ENCODE measurements around the gene MAL. TPM values are rescaled to one million over a fixed set of nuclear protein-coding genes. Genes with fewer than 3 reads are reported as not detected.

MAL gene
- total RNA-seq, 1 experiment from 2014 or later, result not detected

DNA sequence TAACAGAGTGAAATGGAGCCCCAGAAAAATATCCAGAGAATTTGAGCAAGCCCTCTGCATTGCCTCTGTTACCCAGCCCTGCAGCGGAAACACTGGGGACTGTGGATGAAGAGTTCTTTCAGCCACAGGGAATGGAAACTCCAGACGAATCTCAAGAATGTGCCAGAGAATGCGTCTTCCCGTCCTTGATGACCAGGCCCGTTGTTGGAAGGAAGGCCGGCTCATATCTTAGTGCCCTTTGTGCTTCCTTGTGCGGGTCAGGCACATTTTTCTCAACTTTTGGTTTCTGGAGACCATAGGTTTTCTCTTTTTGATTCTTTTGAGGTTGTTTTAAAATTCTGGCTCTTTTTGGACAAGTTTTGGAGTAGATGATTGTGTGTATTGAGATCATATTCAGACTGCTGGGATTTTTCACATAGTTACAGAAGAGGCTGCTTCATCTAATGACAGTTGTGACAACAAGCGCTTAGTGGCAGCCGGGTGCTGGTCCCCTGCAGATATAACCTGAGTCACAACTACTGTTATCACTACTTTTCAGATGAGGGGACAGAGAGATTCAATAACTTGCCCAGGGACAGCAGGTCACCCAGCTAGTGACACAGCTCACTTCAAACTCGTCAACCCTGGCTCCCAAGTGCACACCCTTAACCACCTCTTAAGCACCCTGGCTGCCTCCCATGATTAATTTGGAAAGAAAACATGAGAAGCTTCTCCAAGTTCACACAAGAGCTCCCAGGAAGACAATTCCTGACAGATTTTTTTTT lies 15.7 kb downstream of the MAL start:
- H3K36me3 Mint-ChIP-seq (ENCODE audit: insufficient read depth, unreplicated experiment), result no peaks in the 10 kb centered on the region
- peaks cover 79% of the 10 kb centered on the region for H3K27me3 Mint-ChIP-seq (ENCODE audit: unreplicated experiment)
- intact Hi-C loops (cut with micrococcal nuclease; ENCODE audit: unreplicated experiment), result no loop called here
- peaks cover 8% of the 10 kb centered on the region for H3K4me1 Mint-ChIP-seq (ENCODE audit: low read depth, unreplicated experiment)
- TF ChIP-seq, protein P1, sequence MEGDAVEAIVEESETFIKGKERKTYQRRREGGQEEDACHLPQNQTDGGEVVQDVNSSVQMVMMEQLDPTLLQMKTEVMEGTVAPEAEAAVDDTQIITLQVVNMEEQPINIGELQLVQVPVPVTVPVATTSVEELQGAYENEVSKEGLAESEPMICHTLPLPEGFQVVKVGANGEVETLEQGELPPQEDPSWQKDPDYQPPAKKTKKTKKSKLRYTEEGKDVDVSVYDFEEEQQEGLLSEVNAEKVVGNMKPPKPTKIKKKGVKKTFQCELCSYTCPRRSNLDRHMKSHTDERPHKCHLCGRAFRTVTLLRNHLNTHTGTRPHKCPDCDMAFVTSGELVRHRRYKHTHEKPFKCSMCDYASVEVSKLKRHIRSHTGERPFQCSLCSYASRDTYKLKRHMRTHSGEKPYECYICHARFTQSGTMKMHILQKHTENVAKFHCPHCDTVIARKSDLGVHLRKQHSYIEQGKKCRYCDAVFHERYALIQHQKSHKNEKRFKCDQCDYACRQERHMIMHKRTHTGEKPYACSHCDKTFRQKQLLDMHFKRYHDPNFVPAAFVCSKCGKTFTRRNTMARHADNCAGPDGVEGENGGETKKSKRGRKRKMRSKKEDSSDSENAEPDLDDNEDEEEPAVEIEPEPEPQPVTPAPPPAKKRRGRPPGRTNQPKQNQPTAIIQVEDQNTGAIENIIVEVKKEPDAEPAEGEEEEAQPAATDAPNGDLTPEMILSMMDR (IDR thresholded peaks at IDR 0.05; ENCODE audit: unreplicated experiment), result no peak
- H3K4me3 Mint-ChIP-seq (ENCODE audit: low read depth, unreplicated experiment), result no peak overlapping the region
- DNase-seq, result no peak
- peaks cover 29% of the 10 kb centered on the region for H3K9me3 Mint-ChIP-seq (ENCODE audit: low read depth, unreplicated experiment)
- BruUV-seq (replicated peaks), result no TSS peak
- CTCF ChIA-PET, result no interaction called here
- H3K27ac Mint-ChIP-seq (ENCODE audit: unreplicated experiment), result no peak overlapping the region

DNA sequence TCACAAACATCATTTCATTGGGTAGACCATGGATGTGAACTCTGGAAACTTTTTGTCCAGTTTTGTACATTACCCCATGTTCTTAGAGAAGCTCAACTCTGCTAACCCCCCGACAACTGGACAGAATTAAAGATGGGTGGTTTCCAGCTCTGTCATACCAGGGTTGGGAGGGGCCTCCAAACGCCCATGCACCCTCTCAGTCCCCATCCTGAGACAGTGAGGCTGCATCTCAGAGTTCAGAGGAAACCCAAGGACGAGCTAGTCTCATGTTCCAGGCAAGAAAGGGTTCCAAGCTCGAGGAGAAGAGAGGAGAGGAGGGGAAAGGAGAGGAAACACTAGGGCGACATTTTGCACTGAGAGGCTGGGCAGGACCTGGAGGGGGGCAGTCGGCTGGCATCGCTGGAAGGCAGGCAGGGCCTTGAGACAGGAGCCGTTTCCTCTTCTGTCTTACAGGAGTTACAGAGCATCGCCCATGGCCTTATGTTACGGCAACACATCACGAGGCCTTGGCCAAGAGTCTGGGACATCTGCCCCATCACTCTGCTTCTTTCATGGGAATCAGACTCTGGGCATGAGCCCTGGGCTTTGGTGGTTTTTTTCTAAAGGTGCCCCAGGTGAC lies 16.4 kb downstream of the MAL start:
- no peak for DNase-seq
- peaks cover 6% of the 10 kb centered on the region for H3K4me1 Mint-ChIP-seq (ENCODE audit: low read depth, unreplicated experiment)
- CTCF ChIA-PET, result no interaction called here
- H3K9me3 Mint-ChIP-seq (ENCODE audit: low read depth, unreplicated experiment), result peaks cover 23% of the 10 kb centered on the region
- no peak overlapping the region for H3K27ac Mint-ChIP-seq (ENCODE audit: unreplicated experiment)
- no peak overlapping the region for H3K4me3 Mint-ChIP-seq (ENCODE audit: low read depth, unreplicated experiment)
- intact Hi-C loops (cut with micrococcal nuclease; ENCODE audit: unreplicated experiment), result no loop called here
- TF ChIP-seq, protein P1 (IDR thresholded peaks at IDR 0.05; ENCODE audit: unreplicated experiment), result no peak
- peaks cover 74% of the 10 kb centered on the region for H3K27me3 Mint-ChIP-seq (ENCODE audit: unreplicated experiment)
- no TSS peak for BruUV-seq (replicated peaks)
- H3K36me3 Mint-ChIP-seq (ENCODE audit: insufficient read depth, unreplicated experiment), result no peaks in the 10 kb centered on the region

DNA sequence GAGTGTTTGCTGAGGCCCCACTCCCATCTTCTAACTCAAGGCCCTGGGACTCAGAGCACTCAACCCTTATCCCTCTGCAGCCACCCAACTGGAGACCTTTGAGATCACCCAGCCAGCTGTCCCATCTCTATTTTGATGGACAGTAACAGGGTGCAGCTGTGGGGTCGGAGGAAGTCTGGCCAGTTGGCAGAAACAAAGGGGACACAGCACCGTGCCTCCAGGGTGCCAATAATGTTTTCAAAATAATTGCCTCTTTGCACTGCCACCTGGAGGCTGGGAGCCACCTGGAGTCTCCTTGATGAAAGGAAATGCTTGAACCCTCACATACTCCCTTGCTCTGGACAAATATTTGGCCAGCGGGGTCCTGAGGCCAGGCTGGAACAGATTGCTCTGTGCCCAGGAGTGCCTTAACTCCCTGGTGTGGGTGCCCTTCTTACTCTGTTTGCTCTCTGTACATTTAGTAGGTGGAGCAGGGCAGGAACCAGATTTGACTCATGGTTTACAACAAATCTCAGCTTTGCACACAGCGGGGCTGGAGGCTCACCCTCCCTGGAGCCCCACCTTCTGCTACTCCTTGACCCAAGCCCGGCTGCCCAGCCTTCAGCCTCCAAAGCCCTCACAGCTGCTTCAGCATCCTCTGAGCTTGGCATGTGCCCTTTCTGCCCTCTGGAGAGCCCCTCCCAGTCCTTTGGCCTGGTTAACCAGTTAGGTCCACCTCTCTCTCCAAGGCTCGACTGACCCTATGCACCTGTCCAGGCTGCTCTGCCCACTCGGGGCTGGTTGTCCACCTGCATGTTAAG lies 17.2 kb downstream of the MAL start:
- CTCF ChIA-PET, result interaction anchor here (1.0 to 1.6 kb wide), 2 partner anchors 11 to 40 kb away, joined by 3 read pairs; no protein-coding TSS in a partner anchor
- Mint-ChIP-seq H3K9me3 (ENCODE audit: low read depth, unreplicated experiment) (peaks cover 15% of the 10 kb centered on the region), H3K27ac (ENCODE audit: unreplicated experiment) (no peak overlapping the region), H3K4me3 (ENCODE audit: low read depth, unreplicated experiment) (no peak overlapping the region), H3K4me1 (ENCODE audit: low read depth, unreplicated experiment) (no peaks in the 10 kb centered on the region), H3K27me3 (ENCODE audit: unreplicated experiment) (peaks cover 73% of the 10 kb centered on the region), H3K36me3 (ENCODE audit: insufficient read depth, unreplicated experiment) (no peaks in the 10 kb centered on the region)
- intact Hi-C loops (cut with micrococcal nuclease; ENCODE audit: unreplicated experiment), result no loop called here
- no peak for DNase-seq
- BruUV-seq (replicated peaks), result no TSS peak
- TF ChIP-seq, protein P1 (IDR thresholded peaks at IDR 0.05; ENCODE audit: unreplicated experiment), result no peak

DNA sequence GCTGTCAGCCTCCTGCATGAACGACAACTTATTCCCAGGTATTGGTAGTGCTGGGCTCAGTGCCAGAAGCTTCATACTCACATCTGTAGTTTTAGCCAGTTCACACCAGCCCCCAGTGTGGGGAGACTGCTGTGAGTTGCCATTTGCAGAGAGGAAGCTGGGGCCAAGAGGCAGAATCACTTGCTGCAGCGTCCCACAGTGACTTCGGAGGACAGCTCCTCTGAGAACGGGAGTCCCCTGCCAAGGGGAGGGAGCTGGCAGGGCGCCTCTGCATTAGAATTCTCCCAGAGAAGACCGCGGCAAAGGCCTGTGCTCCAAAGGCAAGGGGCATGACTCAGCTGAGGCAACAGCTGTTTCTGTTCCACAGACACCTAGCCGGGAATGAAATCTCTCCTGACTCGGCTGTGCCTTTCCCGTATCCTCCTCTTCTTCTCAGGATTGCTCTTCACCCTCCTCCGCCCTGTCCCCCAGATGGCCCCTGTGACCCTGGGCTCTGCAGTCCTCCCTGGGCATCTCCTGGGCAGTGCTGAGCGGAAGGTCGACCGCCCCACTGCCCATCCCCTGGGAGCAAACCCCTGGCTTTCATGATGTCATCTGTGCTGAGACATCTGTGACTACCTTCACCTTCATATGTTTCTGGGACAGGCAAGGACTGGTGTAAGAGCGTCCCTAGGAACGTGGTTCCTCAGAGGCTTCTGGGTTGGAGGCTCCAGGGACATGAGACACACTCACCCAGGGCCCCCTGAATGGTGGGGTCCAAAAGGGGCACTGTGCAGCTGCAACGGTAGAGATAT lies 18.0 kb downstream of the MAL start:
- Mint-ChIP-seq H3K27me3 (ENCODE audit: unreplicated experiment) (peaks cover 64% of the 10 kb centered on the region), H3K27ac (ENCODE audit: unreplicated experiment) (no peak overlapping the region), H3K9me3 (ENCODE audit: low read depth, unreplicated experiment) (peaks cover 7% of the 10 kb centered on the region), H3K4me1 (ENCODE audit: low read depth, unreplicated experiment) (no peaks in the 10 kb centered on the region), H3K4me3 (ENCODE audit: low read depth, unreplicated experiment) (no peak overlapping the region), H3K36me3 (ENCODE audit: insufficient read depth, unreplicated experiment) (no peaks in the 10 kb centered on the region)
- TF ChIP-seq, protein P1 (IDR thresholded peaks at IDR 0.05; ENCODE audit: unreplicated experiment), result no peak
- CTCF ChIA-PET, result interaction anchor here (1.0 to 1.6 kb wide), 2 partner anchors 12 to 41 kb away, joined by 3 read pairs; no protein-coding TSS in a partner anchor
- BruUV-seq (replicated peaks), result no TSS peak
- no peak for DNase-seq
- intact Hi-C loops (cut with micrococcal nuclease; ENCODE audit: unreplicated experiment), result no loop called here

Measured in Calu3 (cell line).